Muscle of leg (tissue), 11 donors: ENCODE measurements around the gene SLC25A44. TPM values are rescaled to one million over a fixed set of nuclear protein-coding genes. Genes with fewer than 3 reads are reported as not detected.

ENCODE experiments used
- DNase-seq: peaks from one replicate; pipeline ENCODE4 v3.0.0; 2013
- H3K27ac ChIP-seq: one replicate; pipeline ENCODE4 v1.5.1; 2013; ENCODE audit warnings: mild to moderate bottlenecking, low read length, control low read depth
- H3K27me3 ChIP-seq: one replicate; pipeline ENCODE4 v1.6.1; 2013; ENCODE audit warnings: low read length; ENCODE audit not compliant: control insufficient read depth, insufficient read depth
- H3K36me3 ChIP-seq: one replicate; pipeline ENCODE4 v1.6.1; 2013; ENCODE audit warnings: low read length; ENCODE audit not compliant: control insufficient read depth, insufficient read depth
- H3K4me1 ChIP-seq: one replicate; pipeline ENCODE4 v1.6.1; 2013; ENCODE audit warnings: low read length; ENCODE audit not compliant: control insufficient read depth, insufficient read depth
- H3K4me3 ChIP-seq: one replicate; pipeline ENCODE4 v1.5.1; 2013; ENCODE audit warnings: low read length, control low read depth
- H3K9me3 ChIP-seq: replicated peaks from 2 replicates; pipeline ENCODE4 v1.6.1; 2013; ENCODE audit warnings: low read depth, low read length; ENCODE audit not compliant: control insufficient read depth
- WGBS: methylation state at CpG from one replicate; pipeline ENCODE4 v1.1.5; 2013; ENCODE audit warnings: missing lambda C conversion rate; ENCODE audit not compliant: insufficient coverage; 5-methylcytosine and 5-hydroxymethylcytosine counted together
- polyA plus RNA-seq, 8 donors: library from polyadenylated mRNA; unstranded; fragments of 120-200 nt; gene quantifications; one replicate each; pipeline versions ENCODE4 v1.2.1 to v1.2.3, GENCODE V29; 2013; ENCODE audit warnings: inconsistent platforms in 1 of 8, low replicate concordance in 1 of 8; ENCODE audit not compliant: insufficient read length in 8 of 8, insufficient read depth in 1 of 8
- total RNA-seq: library from RNA; stranded (reverse); fragments of 120-200 nt; gene quantifications from one replicate; pipeline ENCODE4 v1.2.4, GENCODE V29; 2013

SLC25A44 gene
- total and polyA plus RNA-seq, 9 donors, result 6.3 to 12.1 (median 11.1) TPM

GRCh38 chr1:156217871-156218270 is 24.0 kb downstream of the SLC25A44 start:
- H3K36me3 ChIP-seq, result peaks cover 40% of the 10 kb centered on the region
- no peak for DNase-seq
- no peaks in the 10 kb centered on the region for H3K9me3 ChIP-seq
- peaks cover 6% of the 10 kb centered on the region for H3K4me1 ChIP-seq
- H3K27ac ChIP-seq, result no peak overlapping the region
- H3K4me3 ChIP-seq, result no peak overlapping the region
- no CpG with 5 or more reads among the region's 2 CpGs for WGBS
- H3K27me3 ChIP-seq, result no peaks in the 10 kb centered on the region

GRCh38 chr1:156220226-156220625 is 26.3 kb downstream of the SLC25A44 start:
- H3K36me3 ChIP-seq, result peaks cover 40% of the 10 kb centered on the region
- no peak overlapping the region for H3K4me3 ChIP-seq
- H3K4me1 ChIP-seq, result no peaks in the 10 kb centered on the region
- 100% methylated on average over 2 of the region's 9 CpGs for WGBS
- no peak for DNase-seq
- no peaks in the 10 kb centered on the region for H3K27me3 ChIP-seq
- H3K27ac ChIP-seq, result no peak overlapping the region
- no peaks in the 10 kb centered on the region for H3K9me3 ChIP-seq

DNA sequence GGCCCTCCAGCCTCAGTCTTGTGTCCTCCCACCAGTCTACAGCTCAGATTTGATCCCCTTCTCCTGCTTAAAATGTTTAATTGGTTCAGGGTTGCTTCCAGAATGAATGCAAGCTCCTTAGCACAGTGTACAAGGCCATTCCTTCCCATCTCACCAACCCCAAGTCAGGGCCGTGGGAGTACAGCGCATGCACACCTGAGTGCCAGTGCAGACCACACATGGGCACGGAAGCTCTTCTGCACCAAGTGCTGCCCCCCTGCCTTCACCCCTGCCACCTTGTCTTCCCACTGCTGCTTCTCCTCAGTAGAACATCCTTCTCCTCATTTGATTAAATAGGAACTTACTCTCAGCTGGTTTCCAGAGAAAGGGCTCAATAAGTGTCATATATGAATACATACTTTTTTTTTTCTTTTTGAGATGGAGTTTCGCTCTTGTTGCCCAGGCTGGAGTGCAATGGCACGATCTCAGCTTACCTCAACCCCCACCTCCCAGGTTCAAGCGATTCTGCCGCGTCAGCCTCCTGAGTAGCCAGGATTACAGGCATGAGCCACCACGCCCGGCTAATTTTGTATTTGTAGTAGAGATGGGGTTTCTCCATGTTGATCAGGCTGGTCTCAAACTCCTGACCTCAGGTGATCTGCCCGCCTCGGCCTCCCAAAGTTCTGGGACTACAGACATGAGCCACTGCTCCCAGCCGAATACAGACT is 28.2 kb downstream of the SLC25A44 start:
- H3K27me3 ChIP-seq, result no peaks in the 10 kb centered on the region
- H3K36me3 ChIP-seq, result peaks cover 47% of the 10 kb centered on the region
- H3K9me3 ChIP-seq, result no peaks in the 10 kb centered on the region
- no peak overlapping the region for H3K4me3 ChIP-seq
- no peak overlapping the region for H3K27ac ChIP-seq
- H3K4me1 ChIP-seq, result no peaks in the 10 kb centered on the region
- 98% methylated on average over 5 of the region's 13 CpGs for WGBS
- no peak for DNase-seq

- no peaks in the 10 kb centered on the region for H3K27me3 ChIP-seq
- H3K4me3 ChIP-seq, result no peak overlapping the region
- no peaks in the 10 kb centered on the region for H3K9me3 ChIP-seq
- no peak overlapping the region for H3K27ac ChIP-seq
- H3K36me3 ChIP-seq, result peaks cover 64% of the 10 kb centered on the region
- peaks cover 7% of the 10 kb centered on the region for H3K4me1 ChIP-seq
- no CpG with 5 or more reads among the region's 2 CpGs for WGBS
- DNase-seq, result no peak
Observed at GRCh38 chr1:156225677-156226014, 31.7 kb downstream of the SLC25A44 start.

GRCh38 chr1:156226116-156226538 is 32.2 kb downstream of the SLC25A44 start:
- Histone ChIP-seq H3K9me3 (no peaks in the 10 kb centered on the region), H3K4me1 (peaks cover 7% of the 10 kb centered on the region), H3K27ac (no peak overlapping the region), H3K36me3 (peaks cover 60% of the 10 kb centered on the region), H3K4me3 (no peak overlapping the region), H3K27me3 (no peaks in the 10 kb centered on the region)
- WGBS, result no CpG with 5 or more reads among the region's 2 CpGs
- no peak for DNase-seq

DNA sequence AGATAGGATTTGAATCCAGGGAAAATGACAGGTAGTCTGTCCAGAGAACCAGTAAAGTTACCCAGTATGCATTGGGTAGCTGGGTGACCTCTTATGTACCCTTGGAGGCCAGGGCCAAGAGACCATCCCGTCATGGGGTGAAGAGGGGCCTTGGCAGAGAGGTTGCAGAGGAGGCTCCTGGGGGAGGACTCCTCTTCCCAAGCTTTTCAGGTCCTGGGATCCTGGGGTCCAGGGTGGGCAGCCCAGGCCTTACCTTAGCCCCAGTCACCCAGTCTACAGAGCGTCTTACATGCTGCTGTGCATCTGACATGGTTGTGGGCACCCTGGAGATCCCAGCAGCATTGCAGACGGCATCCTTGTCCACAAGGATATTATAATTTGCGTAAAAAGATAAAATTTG is 32.9 kb downstream of the SLC25A44 start:
- no peaks in the 10 kb centered on the region for H3K27me3 ChIP-seq
- WGBS, result 100% methylated on average over 2 of the region's 4 CpGs
- peaks cover 7% of the 10 kb centered on the region for H3K4me1 ChIP-seq
- no peak overlapping the region for H3K27ac ChIP-seq
- no peak overlapping the region for H3K4me3 ChIP-seq
- no peak for DNase-seq
- no peaks in the 10 kb centered on the region for H3K9me3 ChIP-seq
- H3K36me3 ChIP-seq, result peaks cover 55% of the 10 kb centered on the region

DNA sequence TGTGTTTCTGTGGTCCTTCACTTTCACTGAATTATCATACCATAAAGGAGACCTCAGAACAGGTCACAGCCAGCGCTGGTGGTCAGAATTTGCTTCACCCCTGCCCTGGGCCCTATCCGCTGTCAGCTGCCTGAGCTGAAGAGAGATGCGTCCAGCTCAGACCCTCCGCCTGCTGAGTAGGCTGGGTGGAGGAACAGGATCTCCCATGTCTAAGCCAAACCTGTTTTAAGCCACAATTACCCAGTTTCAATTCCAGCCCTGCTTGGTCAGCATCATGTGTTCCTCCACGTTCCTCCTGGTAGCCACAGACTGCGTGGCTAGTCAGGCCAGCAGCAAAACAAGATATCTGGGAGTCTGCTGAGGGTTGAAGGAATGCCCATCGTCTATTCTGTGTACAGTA is 34.6 kb downstream of the SLC25A44 start:
- peak; percentile 54 for DNase-seq
- peaks cover 50% of the 10 kb centered on the region for H3K36me3 ChIP-seq
- H3K4me3 ChIP-seq, result no peak overlapping the region
- H3K27me3 ChIP-seq, result no peaks in the 10 kb centered on the region
- H3K4me1 ChIP-seq, result peaks cover 7% of the 10 kb centered on the region
- no peaks in the 10 kb centered on the region for H3K9me3 ChIP-seq
- H3K27ac ChIP-seq, result no peak overlapping the region
- WGBS, result 79% methylated on average over 3 of the region's 7 CpGs

DNA sequence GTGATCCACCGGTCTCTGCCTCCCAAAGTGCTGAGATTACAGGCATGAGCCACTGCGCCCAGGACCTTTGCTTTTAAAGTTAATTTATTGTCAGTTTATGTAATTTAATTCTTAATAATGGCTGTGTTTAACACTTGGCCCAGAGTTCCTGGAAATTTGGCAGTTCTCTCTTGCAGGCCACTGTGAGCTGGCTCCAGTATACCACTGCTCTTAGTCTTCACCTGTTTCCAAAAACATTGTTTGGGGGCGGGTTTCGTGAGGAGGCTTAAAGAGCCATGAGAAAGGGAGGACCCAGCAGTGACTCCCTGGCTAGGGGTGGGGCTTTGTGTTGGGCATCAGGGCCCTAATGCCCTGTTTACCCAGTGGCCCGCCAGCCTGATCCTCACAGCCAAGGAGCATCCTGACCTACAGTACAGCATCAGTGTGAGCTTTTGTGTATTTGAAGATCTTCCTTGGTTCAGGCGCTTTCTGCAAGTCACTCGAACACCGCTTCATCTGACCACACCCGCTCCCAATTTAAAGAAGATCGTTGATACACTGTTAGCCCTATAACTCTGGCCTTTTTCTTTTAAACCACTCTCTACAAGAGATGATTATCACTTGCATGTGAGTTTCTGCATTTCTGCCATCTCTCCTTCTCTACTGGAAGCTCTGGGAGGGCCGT is 36.0 kb downstream of the SLC25A44 start:
- Histone ChIP-seq H3K27ac (peak overlapping the region; percentile 64), H3K9me3 (no peaks in the 10 kb centered on the region), H3K4me3 (no peak overlapping the region), H3K4me1 (peaks cover 7% of the 10 kb centered on the region), H3K36me3 (peaks cover 57% of the 10 kb centered on the region), H3K27me3 (no peaks in the 10 kb centered on the region)
- peak; percentile 62 for DNase-seq
- 52% methylated on average over 9 of the region's 11 CpGs for WGBS

DNA sequence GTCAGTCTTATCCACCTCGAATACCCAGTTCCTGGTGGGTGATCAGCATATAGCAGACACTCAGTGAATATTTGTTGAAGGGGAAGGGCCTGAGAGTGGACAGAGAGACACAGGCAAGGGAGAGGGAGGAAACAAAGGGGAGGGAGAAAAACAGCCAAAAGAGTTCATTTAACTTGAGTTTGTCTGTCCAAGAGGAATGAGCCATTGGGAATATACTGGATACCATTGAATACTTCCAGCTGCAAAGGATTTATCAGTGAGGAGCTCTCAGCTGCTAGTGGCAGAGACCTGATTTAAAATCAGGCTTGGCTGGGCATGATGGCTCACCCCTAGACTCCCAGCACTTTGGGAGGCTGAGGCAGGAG is 36.6 kb downstream of the SLC25A44 start:
- 17% methylated on average over 1 of the region's 1 CpG for WGBS
- Histone ChIP-seq H3K4me1 (peaks cover 7% of the 10 kb centered on the region), H3K4me3 (no peak overlapping the region), H3K27ac (peak overlapping the region; percentile 64), H3K9me3 (no peaks in the 10 kb centered on the region), H3K27me3 (no peaks in the 10 kb centered on the region), H3K36me3 (peaks cover 56% of the 10 kb centered on the region)
- peak; percentile 92 for DNase-seq

- Histone ChIP-seq H3K27me3 (no peaks in the 10 kb centered on the region), H3K27ac (no peak overlapping the region), H3K36me3 (peaks cover 60% of the 10 kb centered on the region), H3K4me3 (no peak overlapping the region), H3K9me3 (no peaks in the 10 kb centered on the region), H3K4me1 (peaks cover 7% of the 10 kb centered on the region)
- no peak for DNase-seq
- WGBS, result 94% methylated on average over 9 of the region's 12 CpGs
Observed at GRCh38 chr1:156232201-156232894, 38.4 kb downstream of the SLC25A44 start.
